ENCODE measurements around the gene ZMYND11. TPM values are rescaled to one million over a fixed set of nuclear protein-coding genes. Genes with fewer than 3 reads are reported as not detected.

Gene ZMYND11
- total and polyA plus RNA-seq, 9 of the 15 experiments (the other 6 are each of a cell fraction or from before 2014, with no cell fraction given) = 2.7 to 13.8 (median 8.8) TPM

DNA sequence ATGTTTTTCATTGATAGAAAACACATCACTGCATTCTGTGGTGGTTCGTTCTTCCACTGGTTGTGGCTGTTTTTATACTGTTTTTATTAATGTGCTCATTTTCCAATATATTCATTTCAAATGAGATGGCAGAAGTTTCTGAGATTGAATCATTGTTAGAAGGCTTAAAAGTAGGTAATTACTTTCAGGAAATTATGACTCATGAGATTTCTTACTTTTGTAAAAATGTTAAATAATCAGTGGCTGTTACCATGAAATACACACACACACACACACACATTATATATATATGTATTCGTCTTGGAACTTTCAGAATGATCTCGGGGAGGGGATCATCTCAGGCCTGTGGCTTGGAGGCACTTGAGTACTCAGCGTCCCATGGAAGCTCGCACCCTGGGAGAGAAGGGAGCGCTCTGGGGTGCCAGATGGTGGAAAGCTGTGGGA is 66.1 kb downstream of the ZMYND11 start (continued):
- TF ChIP-seq ELF2 (CRISPR knock-in tag; IDR thresholded peaks at IDR 0.05) = no peak
- no peak for TF ChIP-seq NFE2L1 (tag; IDR thresholded peaks at IDR 0.05; ENCODE audit: borderline replicate concordance, low read depth)
- no peak for TF ChIP-seq CCAR2 (IDR thresholded peaks at IDR 0.05; ENCODE audit: low read depth, low read length)

DNA sequence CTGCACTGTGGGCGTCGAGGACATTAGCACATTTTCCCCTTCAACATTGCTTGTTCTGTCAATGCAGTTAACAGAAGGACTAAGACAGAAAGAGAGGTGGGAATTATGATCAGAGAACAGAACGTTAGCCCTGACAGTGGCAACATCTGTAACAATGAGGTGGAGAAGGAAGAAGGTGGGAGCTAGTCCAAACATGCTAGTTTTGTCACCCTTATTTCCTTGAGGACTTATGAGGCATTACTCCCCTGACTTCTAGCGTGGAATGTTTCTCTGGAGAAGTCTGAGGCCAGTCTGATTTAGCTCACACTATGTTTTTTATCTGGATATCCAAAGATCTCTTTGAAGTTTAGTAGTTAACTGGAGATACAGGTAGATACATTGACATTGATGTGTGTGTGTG is 73.4 kb downstream of the ZMYND11 start:
- Histone ChIP-seq H3K27me3 (ENCODE audit: control insufficient read depth in 2 of 2, insufficient read depth in 2 of 2, low read length in 2 of 2) (no peaks in the 10 kb centered on the region), H3K36me3 (ENCODE audit: control insufficient read depth, insufficient read depth, low read length) (no peaks in the 10 kb centered on the region), H3K9me1 (ENCODE audit: control insufficient read depth, insufficient read depth, low read length) (no peaks in the 10 kb centered on the region), H3K4me1 (replicated peaks in 1 of 2; ENCODE audit: control insufficient read depth in 2 of 2, insufficient read depth in 2 of 2, low read length in 2 of 2) (no peaks in the 10 kb centered on the region), H2AFZ (ENCODE audit: low read depth, low read length) (no peak overlapping the region), H3K4me2 (ENCODE audit: insufficient read depth, low read length) (no peak overlapping the region), H3K4me3 (no peak overlapping the region), H3K27ac (ENCODE audit: extremely low read depth, low read depth, low read length) (no peak overlapping the region), H3K9ac (ENCODE audit: insufficient read depth in 1 of 2, low read depth in 2 of 2, low read length in 2 of 2) (no peak overlapping the region), H4K20me1 (replicated peaks; ENCODE audit: control insufficient read depth, insufficient read depth, low read length) (no peaks in the 10 kb centered on the region), H3K9me3 (replicated peaks; ENCODE audit: control insufficient read depth, insufficient read depth, low read depth, low read length) (no peaks in the 10 kb centered on the region; the same call in 1 of the 2 replicates), H3K79me2 (ENCODE audit: control insufficient read depth, insufficient read depth, low read length) (no peaks in the 10 kb centered on the region)
- FAIRE-seq = no peak
- no peak for ATAC-seq
- intact Hi-C loops (cut with micrococcal nuclease) (no loop called here), in situ Hi-C loops (cut with MboI) (no loop called here)
- no peak for DNase-seq (ENCODE audit: extremely low read depth in 1 of 4, low spot score in 3 of 4)
- ChIA-PET POLR2A (no interaction called here), CTCF (ENCODE audit: low intra/inter-chr PET ratio) (interaction anchor here (0.6 kb wide), 1 partner anchor 135 kb away, joined by 3 read pairs; no protein-coding TSS in a partner anchor)
- no TSS peak for BruUV-seq (replicated peaks)
- 44% methylated on average over 4 of the region's 4 CpGs for WGBS (ENCODE audit: insufficient coverage, low coverage, missing lambda C conversion rate)
- TF ChIP-seq SIRT6 (IDR thresholded peaks at IDR 0.05; ENCODE audit: low read depth, low read length) (no peak), CBX8 (IDR thresholded peaks at IDR 0.05; ENCODE audit: borderline replicate concordance, extremely low read depth, low read depth, low read length, poor library complexity, severe bottlenecking) (no peak), PHF21A (IDR thresholded peaks at IDR 0.05; ENCODE audit: borderline replicate concordance, low read depth) (no peak), ZNF57 (CRISPR knock-in tag; IDR thresholded peaks at IDR 0.05) (no peak), YY1 (IDR thresholded peaks at IDR 0.05; ENCODE audit: borderline replicate concordance in 1 of 3, control insufficient read depth in 1 of 3, extremely low read depth in 1 of 3, insufficient read depth in 3 of 3, insufficient read length in 1 of 3, insufficient replicate concordance in 2 of 3, low read depth in 1 of 3, low read length in 2 of 3) (no peak), MTF1 (CRISPR knock-in tag; IDR thresholded peaks at IDR 0.05; ENCODE audit: borderline replicate concordance) (no peak), SAFB2 (IDR thresholded peaks at IDR 0.05; ENCODE audit: borderline replicate concordance, low read depth, low read length, severe bottlenecking) (no peak), E4F1 (CRISPR knock-in tag; IDR thresholded peaks at IDR 0.05; ENCODE audit: borderline replicate concordance) (no peak), GTF2A2 (tag; IDR thresholded peaks at IDR 0.05) (no peak), C11orf30 (IDR thresholded peaks at IDR 0.05; ENCODE audit: low read depth) (no peak), ZNF436 (CRISPR knock-in tag; IDR thresholded peaks at IDR 0.05) (no peak), POLR2A (conservative IDR thresholded peaks at IDR 0.05) (no peak), ARID3B (CRISPR knock-in tag; IDR thresholded peaks at IDR 0.05; ENCODE audit: borderline replicate concordance) (no peak), MIER1 (IDR thresholded peaks at IDR 0.05; ENCODE audit: low read depth) (no peak), PRPF4 (IDR thresholded peaks at IDR 0.05; ENCODE audit: insufficient read depth, low read depth, low read length, poor library complexity, severe bottlenecking) (no peak)

All from K562 (cell line).